PC-9 (cell line): ENCODE data around the gene LSM10. TPM values are rescaled to one million over a fixed set of nuclear protein-coding genes. Genes with fewer than 3 reads are reported as not detected.

Source experiments
- BruUV-seq: library from RNA; stranded (reverse); fragments of 400-500 nt; replicated peaks from 2 replicates; lab custom pipeline; 2021; lab: Mats Ljungman, UMichigan
- CTCF ChIA-PET: fragments of 300-600 bp; sonication (Branson Sonifier 250); formaldehyde crosslinking; loops from one replicate; lab custom pipeline; 2022; ENCODE audit warnings: antibody characterized with exemption; lab: Charles Lee
- POLR2A ChIA-PET: fragments of 300-600 bp; sonication (Branson Sonifier 250); formaldehyde crosslinking; loops from one replicate; lab custom pipeline; 2022; ENCODE audit warnings: antibody characterized with exemption; ENCODE audit not compliant: unreplicated experiment; lab: Charles Lee
- DNase-seq, 2 experiments: peaks; one replicate each; pipeline versions ENCODE4 v3.0.0 to v3.0.0-alpha.2; 2015 to 2022; ENCODE audit warnings: mixed read lengths in 1 of 2
- H2AFZ ChIP-seq: fragments of 200-600 bp; sonication (generic); 2 replicates; pipeline ENCODE4 v1.8.1; 2017; ENCODE audit warnings: antibody characterized with exemption
- H3F3A ChIP-seq: fragments of 200-600 bp; sonication (generic); 2 replicates; pipeline ENCODE4 v1.8.1; 2017; ENCODE audit warnings: antibody characterized with exemption, mild to moderate bottlenecking, low read depth; ENCODE audit not compliant: insufficient read depth
- H3K27ac ChIP-seq: fragments of 200-600 bp; sonication (generic); 2 replicates; pipeline ENCODE4 v1.6.1; 2016; ENCODE audit warnings: mixed run types
- H3K27me3 ChIP-seq: fragments of 200-600 bp; sonication (generic); 2 replicates; pipeline ENCODE4 v1.6.1; 2016; ENCODE audit warnings: low read depth, mixed run types; ENCODE audit not compliant: insufficient read depth
- H3K36me3 ChIP-seq: fragments of 200-600 bp; sonication (generic); 2 replicates; pipeline ENCODE4 v1.6.1; 2016; ENCODE audit warnings: low read depth, mixed run types
- H3K4me1 ChIP-seq: fragments of 200-600 bp; sonication (generic); replicated peaks from 2 replicates; pipeline ENCODE4 v1.6.1; 2016; ENCODE audit warnings: mixed run types; ENCODE audit not compliant: insufficient read depth
- H3K4me2 ChIP-seq: fragments of 200-600 bp; sonication (generic); 2 replicates; pipeline ENCODE4 v1.6.1; 2017; ENCODE audit warnings: mixed run types
- H3K4me3 ChIP-seq: fragments of 200-600 bp; sonication (generic); 2 replicates; pipeline ENCODE4 v1.6.1; 2016; ENCODE audit warnings: mixed run types
- H3K79me2 ChIP-seq: fragments of 200-600 bp; sonication (generic); 2 replicates; pipeline ENCODE4 v1.6.1; 2017; ENCODE audit warnings: low read depth, mixed run types
- H3K9me2 ChIP-seq: fragments of 200-600 bp; sonication (generic); 2 replicates; pipeline ENCODE4 v1.8.1; 2017; ENCODE audit warnings: mild to moderate bottlenecking; ENCODE audit not compliant: insufficient read depth
- H3K9me3 ChIP-seq: fragments of 200-600 bp; sonication (generic); 2 replicates; pipeline ENCODE4 v1.8.1; 2016; ENCODE audit warnings: low read depth; ENCODE audit not compliant: insufficient read depth
- H4K20me1 ChIP-seq: fragments of 200-600 bp; sonication (generic); 2 replicates; pipeline ENCODE4 v1.8.1; 2017; ENCODE audit not compliant: insufficient read depth
- EZH2 ChIP-seq: fragments of 200-600 bp; sonication (generic); IDR thresholded peaks from 2 replicates; pipeline ENCODE4 v1.8.0; 2017; ENCODE audit warnings: antibody characterized with exemption, low read depth
- intact Hi-C: fragments of 100-400 bp; cut with micrococcal nuclease; formaldehyde crosslinking; loops from one replicate; pipeline ENCODE4 v1.10.0; 2022; ENCODE audit not compliant: unreplicated experiment
- total RNA-seq: library from RNA; stranded (reverse); gene quantifications from 2 replicates; pipeline ENCODE4 v1.2.3, GENCODE V29; 2021
- TF ChIP-seq, protein P1 (sequence below): fragments of 200-600 bp; sonication (generic); conservative IDR thresholded peaks from 2 replicates; pipeline ENCODE4 v1.6.1; 2017; ENCODE audit warnings: mixed run types, antibody characterized with exemption, mild to moderate bottlenecking, moderate library complexity

LSM10 gene
- total RNA-seq, 1 experiment from 2014 or later: 39.7 TPM

DNA sequence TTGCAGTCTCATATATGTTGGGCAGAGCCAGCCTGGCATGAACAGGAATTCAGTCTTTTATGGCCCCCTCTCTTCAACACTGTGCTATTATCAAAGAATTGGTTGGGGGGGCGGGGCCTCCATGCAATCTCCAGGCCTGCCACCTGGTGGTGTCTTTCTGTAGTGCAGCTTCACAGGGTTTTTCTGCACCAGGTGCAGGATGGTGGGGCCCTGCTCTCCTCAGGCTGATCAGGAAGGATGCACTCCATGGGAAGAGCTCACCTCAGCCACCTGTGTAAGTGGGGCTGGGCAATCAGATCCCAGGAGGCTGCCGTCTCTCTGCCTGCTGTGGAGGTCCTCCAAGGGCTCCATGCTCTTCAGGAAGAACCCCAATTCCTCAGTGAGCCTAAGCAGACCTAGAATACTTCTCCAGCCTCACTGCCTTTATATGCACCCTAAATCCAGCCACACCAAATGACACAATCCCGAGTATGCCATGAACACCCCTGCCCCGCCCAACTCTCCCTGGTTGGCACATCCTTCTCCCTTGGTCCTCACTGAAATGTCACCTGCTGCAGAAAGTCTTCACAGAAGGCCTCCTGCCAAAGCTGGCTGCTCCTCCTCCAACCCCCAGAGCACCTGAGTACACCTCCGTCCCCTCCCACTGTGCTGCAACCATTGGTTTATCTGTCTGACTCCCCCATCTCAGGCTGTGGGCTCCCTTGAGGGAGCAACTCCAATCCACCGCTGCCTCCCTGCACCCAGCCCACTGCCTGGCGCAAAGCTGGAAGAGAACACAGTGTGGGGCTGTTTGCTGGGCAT is 28.4 kb downstream of the LSM10 start:
- POLR2A ChIA-PET: no interaction called here
- intact Hi-C loops: loop anchor here (1.0 kb wide), 2 partner anchors 27 to 52 kb away; no protein-coding TSS in a partner anchor
- Histone ChIP-seq H3K27me3 (no peaks in the 10 kb centered on the region), H3K4me2 (peak overlapping the region; percentile 34; the same call in 1 of the 2 replicates), H3K36me3 (peaks cover 18% of the 10 kb centered on the region), H4K20me1 (peaks cover 18% of the 10 kb centered on the region), H3K4me1 (peaks cover 36% of the 10 kb centered on the region), H2AFZ (no peak overlapping the region), H3K9me3 (no peaks in the 10 kb centered on the region), H3K79me2 (peaks cover 78% of the 10 kb centered on the region), H3K27ac (peak overlapping the region; percentile 13; the same call in 1 of the 2 replicates), H3K9me2 (no peaks in the 10 kb centered on the region), H3K4me3 (no peak overlapping the region), H3F3A (peaks cover 45% of the 10 kb centered on the region)
- TF ChIP-seq, protein P1, sequence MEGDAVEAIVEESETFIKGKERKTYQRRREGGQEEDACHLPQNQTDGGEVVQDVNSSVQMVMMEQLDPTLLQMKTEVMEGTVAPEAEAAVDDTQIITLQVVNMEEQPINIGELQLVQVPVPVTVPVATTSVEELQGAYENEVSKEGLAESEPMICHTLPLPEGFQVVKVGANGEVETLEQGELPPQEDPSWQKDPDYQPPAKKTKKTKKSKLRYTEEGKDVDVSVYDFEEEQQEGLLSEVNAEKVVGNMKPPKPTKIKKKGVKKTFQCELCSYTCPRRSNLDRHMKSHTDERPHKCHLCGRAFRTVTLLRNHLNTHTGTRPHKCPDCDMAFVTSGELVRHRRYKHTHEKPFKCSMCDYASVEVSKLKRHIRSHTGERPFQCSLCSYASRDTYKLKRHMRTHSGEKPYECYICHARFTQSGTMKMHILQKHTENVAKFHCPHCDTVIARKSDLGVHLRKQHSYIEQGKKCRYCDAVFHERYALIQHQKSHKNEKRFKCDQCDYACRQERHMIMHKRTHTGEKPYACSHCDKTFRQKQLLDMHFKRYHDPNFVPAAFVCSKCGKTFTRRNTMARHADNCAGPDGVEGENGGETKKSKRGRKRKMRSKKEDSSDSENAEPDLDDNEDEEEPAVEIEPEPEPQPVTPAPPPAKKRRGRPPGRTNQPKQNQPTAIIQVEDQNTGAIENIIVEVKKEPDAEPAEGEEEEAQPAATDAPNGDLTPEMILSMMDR: peak; percentile 95
- TF ChIP-seq EZH2: no peak
- BruUV-seq: no TSS peak
- DNase-seq: peak; percentile 51 to 84
- CTCF ChIA-PET: interaction anchor here (0.6 to 3.6 kb wide), 7 partner anchors 17 to 36 kb away, joined by 3 to 21 read pairs (median 5); no protein-coding TSS in a partner anchor

- Histone ChIP-seq H3K36me3 (peaks cover 22% of the 10 kb centered on the region), H3K79me2 (peaks cover 69% of the 10 kb centered on the region), H3K4me2 (no peak overlapping the region), H3K4me1 (peaks cover 21% of the 10 kb centered on the region), H4K20me1 (peaks cover 15% of the 10 kb centered on the region), H3K27ac (no peak overlapping the region), H3K27me3 (no peaks in the 10 kb centered on the region), H3F3A (peaks cover 32% of the 10 kb centered on the region), H3K4me3 (no peak overlapping the region), H3K9me3 (no peaks in the 10 kb centered on the region), H2AFZ (no peak overlapping the region), H3K9me2 (no peaks in the 10 kb centered on the region)
- CTCF ChIA-PET: interaction anchor here (1.7 to 3.6 kb wide), 2 partner anchors 16 to 25 kb away, joined by 5 to 21 read pairs; no protein-coding TSS in a partner anchor
- POLR2A ChIA-PET: no interaction called here
- BruUV-seq: no TSS peak
- no peak for DNase-seq
- no peak for TF ChIP-seq EZH2
- TF ChIP-seq, protein P1: no peak
- intact Hi-C loops: no loop called here
Measured at GRCh38 chr1:36367798-36368197, 29.9 kb downstream of the LSM10 start.

- peaks cover 30% of the 10 kb centered on the region; the same call in 1 of the 2 replicates for H3F3A ChIP-seq
- DNase-seq: no peak
- ChIA-PET POLR2A (no interaction called here), CTCF (interaction anchor here (3.6 kb wide), 1 partner anchor 24 kb away, joined by 21 read pairs; no protein-coding TSS in a partner anchor)
- H3K4me3 ChIP-seq: no peak overlapping the region
- H3K27ac ChIP-seq: no peak overlapping the region
- no peaks in the 10 kb centered on the region for H3K27me3 ChIP-seq
- no TSS peak for BruUV-seq
- peaks cover 24% of the 10 kb centered on the region for H3K36me3 ChIP-seq
- no peaks in the 10 kb centered on the region for H3K9me2 ChIP-seq
- intact Hi-C loops: no loop called here
- H4K20me1 ChIP-seq: peaks cover 15% of the 10 kb centered on the region
- TF ChIP-seq, protein P1: no peak
- no peak for TF ChIP-seq EZH2
- peaks cover 63% of the 10 kb centered on the region for H3K79me2 ChIP-seq
- H3K9me3 ChIP-seq: no peaks in the 10 kb centered on the region
- H2AFZ ChIP-seq: no peak overlapping the region
- H3K4me1 ChIP-seq: peaks cover 14% of the 10 kb centered on the region; the same call in 1 of the 2 replicates
- H3K4me2 ChIP-seq: no peak overlapping the region
Measured at GRCh38 chr1:36367066-36367465, 30.6 kb downstream of the LSM10 start.
